ENCODE data around the gene PANK3. TPM values are rescaled to one million over a fixed set of nuclear protein-coding genes. Genes with fewer than 3 reads are reported as not detected.
"Not testable (repeated sequence)": the region's sequence is repeated elsewhere in the genome, so short reads cannot be mapped to it uniquely, and the experiment has no call there.

The PANK3 gene
- total RNA-seq, 1 donor from 2014 or later = 82.1 TPM

DNA sequence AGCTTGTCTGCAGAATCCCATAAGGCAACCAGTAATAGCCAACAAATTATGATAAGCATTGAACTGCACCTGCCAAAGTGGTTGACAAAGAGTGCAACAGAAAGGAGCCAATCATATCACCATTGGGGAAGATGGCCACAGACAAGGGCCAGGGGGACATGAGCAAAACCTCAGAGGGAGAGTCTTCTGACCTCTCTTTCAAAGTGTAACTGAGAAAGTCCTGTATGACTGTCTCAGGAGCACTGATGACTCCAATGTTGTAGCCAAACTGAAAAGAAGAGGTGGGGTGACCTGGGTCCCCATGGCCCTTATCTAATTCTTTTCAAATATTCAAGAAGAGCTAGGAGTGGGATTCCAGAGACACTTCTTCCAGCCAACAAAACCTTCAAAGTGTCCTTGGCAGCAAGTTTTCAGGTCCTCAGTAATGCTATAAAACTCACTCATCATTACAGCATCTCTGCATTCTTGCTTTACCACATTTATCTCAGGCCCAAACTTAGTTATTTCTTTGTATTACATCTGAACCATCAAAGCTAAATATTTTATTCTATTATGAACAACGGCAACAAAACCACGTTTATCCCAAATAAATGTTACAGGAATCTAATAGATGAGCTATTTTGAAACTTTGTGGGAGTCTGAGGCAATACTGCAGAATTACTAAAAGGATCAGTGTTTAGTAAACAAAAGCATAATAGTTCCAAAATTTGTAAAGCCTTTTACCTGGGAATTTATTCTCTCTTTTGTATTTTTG lies 25.6 kb downstream of the PANK3 start:
- no peak for DNase-seq (ENCODE audit: low read depth)

- DNase-seq (ENCODE audit: low read depth) = peak; percentile 89
Measured at GRCh38 chr5:168552146-168552545, 27.0 kb downstream of the PANK3 start.

DNA sequence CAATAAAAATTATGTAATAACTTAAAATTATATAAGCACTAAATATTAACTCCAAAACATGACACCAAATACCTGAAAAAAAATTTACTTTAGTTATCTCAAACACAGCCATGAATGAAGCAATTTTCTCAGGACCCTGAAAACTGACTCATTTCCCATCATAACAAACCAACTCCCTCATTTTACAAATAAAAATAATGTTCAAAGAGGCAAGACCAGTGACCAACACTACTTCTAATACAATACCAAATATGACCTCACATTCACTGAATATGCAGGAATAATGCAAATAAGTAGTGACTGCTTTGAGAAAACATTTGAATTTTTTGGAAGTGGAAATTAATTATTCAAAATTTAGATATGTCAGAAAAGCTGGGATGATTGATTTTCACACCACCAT lies 28.5 kb downstream of the PANK3 start:
- DNase-seq (ENCODE audit: low read depth) = no peak

DNA sequence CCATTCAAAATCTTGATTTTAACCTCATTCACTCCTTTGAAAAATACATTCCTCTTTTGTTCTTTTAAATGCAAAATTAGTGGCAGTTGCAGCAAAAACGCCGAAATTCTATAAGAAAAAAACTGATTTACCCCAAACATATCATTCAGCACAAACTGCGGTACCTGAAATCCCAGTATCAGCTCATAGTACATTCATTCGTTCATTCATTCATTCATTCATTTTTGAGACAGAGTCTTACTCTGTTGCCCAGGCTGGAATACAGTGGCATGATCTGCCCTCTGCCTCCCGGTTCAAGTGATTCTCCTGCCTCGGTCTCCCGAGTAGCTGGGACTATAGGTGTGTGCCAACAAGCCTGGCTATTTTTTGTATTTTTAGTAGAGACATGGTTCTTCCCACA lies 29.6 kb downstream of the PANK3 start:
- DNase-seq (ENCODE audit: low read depth) = no peak

GRCh38 chr5:168537176-168537575 lies 42.0 kb downstream of the PANK3 start:
- peak; percentile 23 for DNase-seq (ENCODE audit: low read depth)

DNA sequence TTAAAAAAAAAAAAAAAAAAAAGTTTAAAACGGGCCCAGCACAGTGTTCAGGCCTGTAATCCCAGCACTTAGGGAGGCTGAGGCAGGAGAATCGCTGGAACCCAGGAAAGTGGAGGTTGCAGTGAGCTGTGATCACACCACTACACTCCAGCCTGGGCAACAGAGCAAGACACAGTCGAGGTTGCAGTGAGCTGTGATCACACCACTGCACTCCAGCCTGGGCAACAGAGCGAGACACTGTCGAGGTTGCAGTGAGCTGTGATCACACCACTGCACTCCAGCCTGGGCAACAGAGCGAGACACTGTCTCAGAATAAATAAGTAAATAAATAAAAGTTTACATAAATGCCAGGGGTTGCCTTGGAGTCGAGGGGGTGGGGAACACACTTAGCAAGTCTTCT lies 44.8 kb downstream of the PANK3 start:
- DNase-seq (ENCODE audit: low read depth) = not testable (repeated sequence)

GRCh38 chr5:168531987-168532864 lies 46.9 kb downstream of the PANK3 start:
- no peak for DNase-seq (ENCODE audit: low read depth)

GRCh38 chr5:168531191-168531590 lies 48.0 kb downstream of the PANK3 start:
- no peak for DNase-seq (ENCODE audit: low read depth)

DNA sequence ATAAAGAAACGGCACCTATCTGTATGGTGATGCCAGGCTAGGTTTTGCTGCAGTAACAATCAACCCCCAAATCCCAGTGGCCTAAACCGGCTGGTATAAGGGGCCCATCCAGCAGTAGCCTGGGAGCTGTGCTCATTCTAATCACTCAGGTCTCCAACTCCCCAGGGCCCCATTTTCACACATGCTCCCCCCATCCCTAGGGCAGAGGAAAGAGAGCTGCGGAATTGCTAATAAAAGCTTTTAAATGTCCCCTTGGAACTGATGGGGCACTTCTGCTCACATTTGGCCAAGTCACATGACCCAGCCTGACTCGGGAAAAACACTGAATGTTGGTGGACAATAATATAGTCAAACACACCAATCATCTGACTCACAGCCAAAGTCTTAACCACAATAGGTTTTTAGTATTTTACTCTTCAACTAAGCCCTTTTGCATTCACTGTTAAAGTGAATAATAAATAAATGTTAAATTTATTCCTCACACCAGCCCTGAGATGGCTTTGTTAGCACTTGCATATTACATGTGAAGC lies 48.5 kb downstream of the PANK3 start:
- no peak for DNase-seq (ENCODE audit: low read depth)

DNA sequence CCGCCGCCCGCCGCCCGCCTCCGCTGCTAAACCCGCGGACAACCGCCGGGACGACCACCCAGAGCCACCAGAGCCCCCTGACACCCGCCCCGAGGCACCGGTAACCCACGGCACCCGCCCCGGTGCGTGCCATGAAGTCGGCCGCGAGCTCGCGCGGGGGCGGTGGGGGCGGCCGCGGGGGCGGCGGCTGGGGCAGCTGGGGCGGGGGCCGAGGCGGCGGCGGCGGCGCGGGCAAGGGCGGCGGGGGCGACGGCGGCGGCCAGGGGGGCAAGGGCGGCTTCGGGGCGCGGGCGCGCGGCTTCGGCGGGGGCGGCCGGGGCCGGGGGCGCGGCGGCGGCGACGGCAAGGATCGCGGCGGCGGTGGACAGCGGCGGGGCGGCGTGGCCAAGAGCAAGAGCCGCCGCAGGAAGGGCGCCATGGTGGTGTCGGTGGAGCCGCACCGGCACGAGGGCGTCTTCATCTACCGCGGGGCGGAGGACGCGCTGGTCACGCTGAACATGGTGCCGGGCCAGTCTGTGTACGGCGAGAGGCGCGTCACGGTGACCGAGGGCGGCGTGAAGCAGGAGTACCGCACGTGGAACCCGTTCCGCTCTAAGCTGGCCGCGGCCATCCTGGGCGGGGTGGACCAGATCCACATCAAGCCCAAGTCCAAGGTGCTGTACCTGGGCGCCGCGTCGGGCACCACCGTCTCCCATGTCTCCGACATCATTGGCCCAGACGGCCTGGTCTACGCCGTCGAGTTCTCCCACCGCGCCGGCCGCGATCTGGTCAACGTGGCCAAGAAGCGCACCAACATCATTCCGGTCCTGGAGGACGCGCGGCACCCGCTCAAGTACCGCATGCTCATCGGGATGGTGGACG lies 49.6 kb downstream of the PANK3 start:
- DNase-seq (ENCODE audit: low read depth) = no peak

DNA sequence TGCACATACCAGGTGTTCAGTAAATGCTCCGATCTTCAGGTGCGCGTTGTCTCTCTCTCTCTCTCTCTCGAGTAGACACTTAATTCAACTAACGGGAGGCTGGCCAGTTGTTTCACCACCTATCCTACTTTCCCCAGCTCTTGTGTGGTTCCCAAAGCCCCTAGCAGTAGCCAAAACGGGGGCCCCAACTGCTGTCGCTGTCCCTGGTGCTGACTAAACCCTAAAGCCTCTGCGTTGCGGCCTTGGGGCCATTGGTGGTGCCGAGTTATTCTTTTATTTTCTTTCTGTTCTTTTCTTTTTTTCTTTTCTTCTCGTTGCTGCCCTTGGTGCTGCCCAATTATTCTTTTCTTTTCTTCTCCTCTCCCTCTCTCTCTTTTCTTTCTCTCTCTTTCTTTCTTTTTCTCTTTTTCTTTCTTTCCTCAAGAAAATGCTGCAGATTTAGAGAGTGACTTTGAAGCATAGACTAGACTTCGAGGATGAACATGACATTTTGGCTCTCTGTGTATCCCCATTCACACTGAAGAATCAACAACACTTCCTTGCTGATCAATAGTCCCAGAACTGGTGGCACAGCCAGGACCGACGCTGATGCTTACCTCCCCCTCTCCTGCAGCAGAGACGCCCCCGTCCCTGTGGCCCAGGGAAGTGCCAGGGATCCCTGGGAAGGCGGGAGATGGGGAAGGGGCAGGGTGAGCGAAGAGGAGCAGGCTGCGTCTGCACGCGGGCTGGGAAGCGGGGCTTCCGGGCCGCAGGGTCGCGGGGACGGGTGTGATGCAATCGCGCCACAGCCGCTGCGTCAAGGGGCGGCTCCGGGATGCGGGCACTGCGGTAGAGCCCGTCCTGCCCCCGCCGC lies 50.4 kb downstream of the PANK3 start, which contains the start of gene FBLL1:
Gene FBLL1 (plus strand): TSS at position 785 of the 853 bp plus-strand sequence. CDS start 200 bp downstream, outside the sequence.
- peak; percentile 43 for DNase-seq (ENCODE audit: low read depth)

- no peak for DNase-seq (ENCODE audit: low read depth)
Measured at GRCh38 chr5:168527756-168528295, 51.3 kb downstream of the PANK3 start.

- DNase-seq (ENCODE audit: low read depth) = no peak
Measured at GRCh38 chr5:168525856-168526255, 53.3 kb downstream of the PANK3 start.

DNA sequence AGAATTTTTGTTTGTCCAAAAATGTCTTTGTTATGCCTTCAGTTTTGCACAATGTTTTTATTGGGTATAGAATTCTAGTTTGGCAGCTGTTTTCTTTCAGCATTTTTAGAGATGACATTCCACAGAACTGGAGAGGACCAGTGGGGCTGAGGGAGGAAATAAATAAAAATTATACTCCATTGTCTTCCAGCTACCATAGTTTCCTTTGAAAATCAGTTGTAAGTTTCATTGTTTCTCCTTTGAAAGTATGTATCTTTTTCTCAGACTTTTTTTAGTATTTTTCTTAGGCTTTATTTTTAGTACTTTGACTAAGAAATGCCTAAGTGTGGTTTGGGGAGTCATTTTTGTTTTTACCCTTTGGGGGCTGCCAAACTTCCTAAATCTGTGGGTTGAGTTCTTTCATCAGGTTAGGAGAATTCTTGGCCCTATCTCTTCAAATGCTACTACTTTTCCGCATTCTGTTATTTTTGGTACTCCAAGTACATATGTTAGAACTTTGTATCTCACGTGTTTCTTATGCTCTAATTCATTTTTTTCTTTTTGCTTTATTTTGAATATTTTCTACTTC lies 65.2 kb downstream of the PANK3 start:
- DNase-seq (ENCODE audit: low read depth) = no peak

GRCh38 chr5:168502563-168503237 lies 76.5 kb downstream of the PANK3 start:
- no peak for DNase-seq (ENCODE audit: low read depth)
